TTC549 (cell line): Measurements from ENCODE around the gene TRUB2.

Experiments used
- FAIRE-seq: peaks from 2 replicates; lab custom pipeline; 2012; peaks lifted over from hg19 to GRCh38; lab: Jason Lieb, UNC

TRUB2 gene

DNA sequence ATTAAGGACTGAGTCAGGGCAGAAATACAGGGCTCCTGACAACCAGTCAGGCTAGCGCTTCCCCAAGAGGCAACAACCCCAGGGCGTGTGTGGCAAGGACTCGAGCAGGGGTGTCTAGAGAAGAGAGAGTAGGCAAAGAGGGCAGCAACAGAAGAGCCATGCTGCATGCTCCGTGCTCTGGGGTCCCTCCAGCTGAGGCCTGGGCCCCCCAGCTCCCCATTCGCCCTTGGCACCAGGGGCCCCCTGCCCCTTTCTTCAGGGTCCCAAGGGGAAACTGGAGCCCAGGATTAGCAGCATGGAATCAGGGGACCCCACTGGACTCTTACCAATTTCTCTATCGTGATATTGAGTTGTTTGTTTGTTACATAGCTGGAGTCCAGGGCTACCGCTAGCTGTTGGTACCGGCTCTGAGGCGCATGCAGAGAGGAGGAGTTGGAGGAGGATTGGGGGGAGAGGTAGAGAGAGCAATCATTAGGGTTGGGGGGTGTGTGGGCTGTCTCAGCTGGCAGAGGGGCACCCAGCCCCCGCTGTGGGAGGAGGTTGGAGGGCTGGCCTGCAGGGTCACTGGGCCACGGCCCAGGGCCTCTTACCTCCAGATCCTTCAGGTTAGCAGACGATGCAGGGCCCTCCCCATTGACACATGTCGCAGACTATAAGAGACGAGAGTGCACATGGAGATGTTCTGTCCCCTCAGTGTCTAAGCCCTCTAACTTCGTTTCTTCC, 55.2 kb downstream of the TRUB2 start:
- no peak for FAIRE-seq

DNA sequence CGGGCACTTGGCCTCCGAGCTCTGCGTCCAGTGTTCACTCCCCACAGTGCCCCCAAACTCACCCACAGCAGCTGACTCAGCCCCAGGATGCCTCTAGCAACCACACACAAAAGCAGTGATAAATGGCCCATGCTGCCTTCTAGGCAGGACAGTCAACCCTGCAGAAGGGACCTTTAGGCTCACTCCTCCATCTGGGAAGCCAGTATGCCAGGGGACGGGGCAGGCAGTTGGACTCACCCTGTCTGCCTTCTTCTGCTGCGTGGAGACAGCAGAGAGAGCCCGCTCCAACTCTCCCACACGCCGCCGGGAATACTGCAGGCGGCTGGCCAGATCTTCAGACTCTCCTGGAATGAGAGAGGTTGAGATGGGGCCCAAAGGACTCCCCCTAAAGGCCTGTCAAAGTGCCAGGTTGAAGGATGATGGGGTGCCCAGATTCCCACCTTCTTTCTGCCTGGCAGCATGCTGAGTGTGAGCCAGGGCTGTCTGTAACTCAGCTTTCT, 56.8 kb downstream of the TRUB2 start:
- no peak for FAIRE-seq

DNA sequence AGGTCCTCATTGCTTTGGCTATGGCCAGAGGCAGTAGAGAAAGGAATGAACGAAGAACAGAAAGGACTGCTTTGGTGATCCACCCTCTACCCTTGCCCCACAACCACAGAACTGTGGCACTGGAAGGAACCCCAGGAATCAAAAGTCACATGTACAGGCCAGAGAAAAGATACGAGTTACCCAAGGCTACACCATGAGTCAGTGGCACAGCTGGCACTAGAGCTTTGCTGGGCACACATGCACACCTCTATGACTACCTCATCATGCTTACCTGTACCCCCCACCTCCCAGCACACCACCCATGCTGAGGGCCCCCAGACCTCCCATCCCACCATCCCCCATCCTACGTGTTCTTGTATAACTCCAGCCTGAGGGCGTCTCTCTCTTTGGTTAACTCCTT, 59.6 kb downstream of the TRUB2 start:
- no peak for FAIRE-seq

DNA sequence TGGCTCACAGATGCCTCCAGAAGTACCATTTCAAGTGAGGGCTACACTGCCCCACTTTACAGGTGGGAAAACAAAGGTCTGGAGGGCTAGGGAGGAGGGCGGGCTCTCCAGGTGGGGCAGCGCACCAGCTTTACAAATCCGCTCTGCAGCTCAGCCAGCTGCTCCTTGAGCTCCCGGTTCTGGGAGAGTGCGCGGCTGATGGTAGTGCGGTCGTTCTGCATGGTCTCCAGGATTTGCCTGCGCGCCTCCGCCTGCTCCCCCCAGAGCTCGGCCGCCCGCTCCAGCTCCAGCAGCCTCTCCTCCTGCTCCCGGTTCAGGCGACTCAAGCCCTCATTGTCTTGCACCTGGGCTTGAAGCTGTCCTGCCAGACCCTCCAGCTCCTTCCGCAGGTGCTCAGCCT, 61.9 kb downstream of the TRUB2 start:
- no peak for FAIRE-seq

DNA sequence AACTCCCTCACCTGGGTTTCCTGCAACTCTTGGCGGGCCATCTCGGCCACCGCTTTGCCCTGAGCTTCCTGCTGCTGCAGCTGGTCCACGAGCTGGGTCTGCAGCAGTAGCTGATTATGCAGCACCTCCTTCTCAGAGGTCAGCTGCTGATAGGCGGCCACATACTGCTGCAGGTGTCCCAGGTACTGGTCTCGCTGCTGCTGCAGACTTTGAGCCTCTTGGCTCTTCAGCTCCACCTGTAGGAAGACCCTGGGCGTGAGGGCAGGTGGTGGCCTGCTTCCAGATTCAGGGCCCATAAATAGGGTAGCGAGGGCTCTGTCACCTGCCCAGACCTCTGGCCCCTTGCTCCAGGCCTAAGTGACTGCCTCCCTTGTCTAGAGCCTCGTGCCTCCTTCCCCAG, 63.1 kb downstream of the TRUB2 start:
- FAIRE-seq, result no peak

DNA sequence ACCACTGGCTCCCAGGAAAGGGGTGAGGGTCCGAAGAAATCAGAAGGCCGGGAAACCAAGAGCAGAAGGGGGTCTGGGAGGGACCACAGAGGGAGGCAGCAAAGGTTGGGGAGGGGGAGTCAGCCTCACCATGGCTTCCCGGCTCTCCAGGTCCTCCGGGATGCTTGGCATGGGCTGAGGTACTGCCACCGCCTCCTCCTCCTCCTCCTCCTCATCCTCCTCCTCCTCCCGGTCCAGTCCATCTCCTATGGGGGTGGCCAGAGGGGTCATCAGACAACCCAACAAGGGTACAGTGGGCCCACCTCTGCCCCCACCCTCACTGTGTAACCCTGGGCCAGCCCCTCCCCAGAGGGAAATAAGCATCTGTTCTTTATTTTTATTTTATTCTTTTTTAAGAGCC, 63.9 kb downstream of the TRUB2 start:
- FAIRE-seq, result no peak

DNA sequence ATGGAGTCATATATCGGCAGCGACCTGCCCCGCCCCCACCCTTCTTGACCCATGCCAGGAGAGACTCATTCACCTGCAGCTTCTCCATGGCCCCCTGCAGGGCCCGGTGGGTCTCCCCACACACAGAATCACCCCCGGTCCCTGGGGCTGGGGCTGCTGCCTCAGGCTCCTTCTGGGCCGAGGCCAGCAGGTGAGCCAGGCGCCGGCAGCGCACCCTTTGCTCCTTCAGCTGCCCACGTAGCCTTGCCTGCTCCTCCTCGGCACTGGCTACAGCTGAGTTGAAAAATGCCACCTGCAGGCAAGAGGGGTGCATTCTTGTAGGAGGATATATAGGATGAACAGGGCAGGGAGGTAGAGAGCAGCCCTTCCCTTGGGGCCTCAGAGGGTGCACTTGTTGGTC, 64.3 kb downstream of the TRUB2 start:
- FAIRE-seq, result no peak

DNA sequence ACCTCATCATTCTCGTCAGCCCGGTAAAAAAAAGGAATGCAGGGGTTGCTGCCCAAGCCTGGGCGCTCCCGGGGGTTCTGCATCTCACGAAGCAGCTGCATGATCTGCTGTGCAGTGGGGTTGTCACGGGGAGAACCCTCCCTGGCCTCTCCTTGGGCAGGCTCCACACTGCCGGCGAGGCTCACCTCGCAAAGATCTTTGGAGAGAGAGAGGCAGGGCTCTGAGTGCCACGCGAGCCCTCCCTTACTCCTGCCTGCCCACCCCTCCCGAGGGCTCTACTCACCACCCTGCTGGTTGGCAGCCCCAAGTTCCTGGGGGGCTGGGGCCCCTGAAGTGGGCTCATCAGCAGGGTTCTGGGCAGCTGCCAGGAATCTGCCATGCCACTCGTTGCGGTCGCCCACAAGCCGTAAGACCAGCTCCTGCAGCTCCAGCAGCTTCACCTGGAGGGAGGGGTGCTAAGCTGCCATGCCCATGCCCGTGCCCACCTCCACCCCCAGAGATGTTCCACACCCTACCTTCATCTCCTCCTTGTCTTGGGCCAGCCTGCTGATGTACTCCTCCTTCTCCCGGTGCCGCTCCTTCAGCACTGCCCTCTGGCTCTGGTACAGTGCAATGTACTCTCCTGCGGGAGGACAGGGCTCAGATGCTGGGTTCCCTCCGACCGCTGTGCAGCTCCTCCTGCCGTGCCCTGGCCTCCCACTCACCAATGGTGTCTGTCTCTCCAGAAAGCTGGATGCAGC, 65.0 kb downstream of the TRUB2 start:
- no peak for FAIRE-seq
